Activated B cell treated with CpG ODN at 0.5 μM for 24 hours (primary cell): ENCODE data around the gene AXIN1. TPM values are rescaled to one million over a fixed set of nuclear protein-coding genes. Genes with fewer than 3 reads are reported as not detected.
"Not testable (repeated sequence)": the region's sequence is repeated elsewhere in the genome, so short reads cannot be mapped to it uniquely, and the experiment has no call there.

Experiments used
- ATAC-seq: fragments of 200-7000 bp; cut with Tn5 transposase; one replicate; pipeline ENCODE4 v1.10.0; 2021; ENCODE audit warnings: low read depth, mild to moderate bottlenecking, moderate library complexity
- CTCF ChIA-PET: fragments of 350-600 bp; sonication (Branson Sonifier 250); formaldehyde crosslinking; loops from one replicate; lab custom pipeline; 2021; ENCODE audit warnings: antibody characterized with exemption; lab: Charles Lee
- POLR2A ChIA-PET: fragments of 350-600 bp; sonication (Branson Sonifier 250); formaldehyde crosslinking; loops from one replicate; lab custom pipeline; 2021; ENCODE audit warnings: antibody characterized with exemption; lab: Charles Lee
- DNase-seq: peaks from one replicate; pipeline ENCODE4 v3.0.0; 2022
- H3K27ac Mint-ChIP-seq: one replicate; pipeline ENCODE4 v1.8.0; 2020; ENCODE audit warnings: mixed read lengths
- H3K27me3 Mint-ChIP-seq: one replicate; pipeline ENCODE4 v1.8.0; 2021; ENCODE audit warnings: mixed read lengths
- H3K36me3 Mint-ChIP-seq: one replicate; pipeline ENCODE4 v1.8.0; 2021; ENCODE audit warnings: low read depth, mixed read lengths
- H3K4me1 Mint-ChIP-seq: one replicate; pipeline ENCODE4 v1.8.0; 2021; ENCODE audit warnings: mixed read lengths
- H3K4me3 Mint-ChIP-seq: one replicate; pipeline ENCODE4 v1.8.0; 2020; ENCODE audit warnings: mild to moderate bottlenecking, mixed read lengths
- H3K9me3 Mint-ChIP-seq: one replicate; pipeline ENCODE4 v1.8.0; 2020; ENCODE audit warnings: mixed read lengths
- intact Hi-C: fragments of 100-400 bp; cut with micrococcal nuclease; formaldehyde crosslinking; loops from one replicate; pipeline ENCODE4 v1.15.1; 2024
- total RNA-seq: library from RNA; stranded (reverse); gene quantifications from 2 replicates; pipeline ENCODE4 v1.2.3, GENCODE V29; 2022
- TF ChIP-seq, protein P1 (sequence below): fragments of 200-600 bp; IDR thresholded peaks from one replicate; pipeline ENCODE4 v1.8.0; 2022; ENCODE audit warnings: antibody characterized with exemption, mild to moderate bottlenecking

AXIN1 gene
- total RNA-seq, 1 donor from 2014 or later, result 30.6 TPM

- ChIA-PET POLR2A (no interaction called here), CTCF (interaction anchor here (1.1 to 3.1 kb wide), 2 partner anchors 257 kb away, joined by 4 to 20 read pairs; no protein-coding TSS in a partner anchor)
- H3K4me1 Mint-ChIP-seq, result peaks cover 3% of the 10 kb centered on the region
- no peaks in the 10 kb centered on the region for H3K9me3 Mint-ChIP-seq
- intact Hi-C loops, result no loop called here
- peaks cover 5% of the 10 kb centered on the region for H3K27me3 Mint-ChIP-seq
- TF ChIP-seq, protein P1, sequence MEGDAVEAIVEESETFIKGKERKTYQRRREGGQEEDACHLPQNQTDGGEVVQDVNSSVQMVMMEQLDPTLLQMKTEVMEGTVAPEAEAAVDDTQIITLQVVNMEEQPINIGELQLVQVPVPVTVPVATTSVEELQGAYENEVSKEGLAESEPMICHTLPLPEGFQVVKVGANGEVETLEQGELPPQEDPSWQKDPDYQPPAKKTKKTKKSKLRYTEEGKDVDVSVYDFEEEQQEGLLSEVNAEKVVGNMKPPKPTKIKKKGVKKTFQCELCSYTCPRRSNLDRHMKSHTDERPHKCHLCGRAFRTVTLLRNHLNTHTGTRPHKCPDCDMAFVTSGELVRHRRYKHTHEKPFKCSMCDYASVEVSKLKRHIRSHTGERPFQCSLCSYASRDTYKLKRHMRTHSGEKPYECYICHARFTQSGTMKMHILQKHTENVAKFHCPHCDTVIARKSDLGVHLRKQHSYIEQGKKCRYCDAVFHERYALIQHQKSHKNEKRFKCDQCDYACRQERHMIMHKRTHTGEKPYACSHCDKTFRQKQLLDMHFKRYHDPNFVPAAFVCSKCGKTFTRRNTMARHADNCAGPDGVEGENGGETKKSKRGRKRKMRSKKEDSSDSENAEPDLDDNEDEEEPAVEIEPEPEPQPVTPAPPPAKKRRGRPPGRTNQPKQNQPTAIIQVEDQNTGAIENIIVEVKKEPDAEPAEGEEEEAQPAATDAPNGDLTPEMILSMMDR, result no peak
- H3K4me3 Mint-ChIP-seq, result no peak overlapping the region
- DNase-seq (no peak), ATAC-seq (no peak)
- no peak overlapping the region for H3K27ac Mint-ChIP-seq
- H3K36me3 Mint-ChIP-seq, result peaks cover 22% of the 10 kb centered on the region
These were observed 11.4 kb upstream of the AXIN1 start for GRCh38 chr16:363766-364490.

DNA sequence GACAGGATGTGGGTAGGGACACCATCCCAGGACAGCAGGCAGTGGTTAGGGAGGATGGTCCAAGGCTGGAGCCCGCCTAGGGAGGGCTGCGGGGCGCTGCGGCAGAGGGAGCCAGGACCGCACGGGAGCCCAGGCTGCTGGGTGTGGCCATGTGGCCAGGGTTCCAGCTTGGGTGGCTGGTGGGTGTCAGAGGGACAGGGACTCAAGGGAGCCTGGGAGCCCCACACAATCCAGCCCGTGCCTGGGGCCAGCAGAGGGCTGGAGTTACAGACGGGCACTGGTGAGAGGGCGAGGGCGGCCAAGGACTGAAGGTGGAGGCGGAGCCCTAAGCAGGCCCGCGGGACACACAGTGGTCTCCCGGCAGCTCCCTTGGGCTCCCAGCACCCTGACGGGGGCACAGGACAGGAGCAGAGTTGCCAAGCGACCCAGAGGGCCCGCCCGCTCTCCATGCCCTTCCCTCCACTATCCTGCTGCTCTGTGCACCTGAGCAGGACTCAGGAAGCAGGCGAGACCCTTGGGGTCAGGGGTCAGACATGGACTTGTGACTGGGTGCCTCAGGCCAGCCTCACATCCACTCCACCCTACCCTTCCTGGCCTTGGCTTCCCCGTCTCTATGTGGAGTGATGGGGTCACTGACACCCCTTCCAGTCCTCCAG lies 10.7 kb upstream of the AXIN1 start:
- ChIA-PET CTCF (interaction anchor here (1.0 to 3.1 kb wide), 4 partner anchors 136 to 259 kb away, joined by 3 to 20 read pairs (median 10); no protein-coding TSS in a partner anchor), POLR2A (interaction anchor here (1.3 kb wide), 1 partner anchor 11 kb away, joined by 4 read pairs; the partner anchor contains the start of gene AXIN1)
- Mint-ChIP-seq H3K27me3 (peaks cover 5% of the 10 kb centered on the region), H3K9me3 (no peaks in the 10 kb centered on the region), H3K4me3 (no peak overlapping the region), H3K4me1 (peaks cover 3% of the 10 kb centered on the region), H3K27ac (no peak overlapping the region), H3K36me3 (peaks cover 16% of the 10 kb centered on the region)
- no peak for DNase-seq
- intact Hi-C loops, result no loop called here
- ATAC-seq, result no peak
- TF ChIP-seq, protein P1, result no peak

- intact Hi-C loops, result loop anchor here (1.0 kb wide), 4 partner anchors 181 to 297 kb away; no protein-coding TSS in a partner anchor
- H3K27ac Mint-ChIP-seq, H3K4me3 Mint-ChIP-seq, DNase-seq, H3K27me3 Mint-ChIP-seq, H3K9me3 Mint-ChIP-seq, H3K4me1 Mint-ChIP-seq, ATAC-seq: not testable (repeated sequence)
- ChIA-PET POLR2A (interaction anchor here (1.0 to 1.5 kb wide), 4 partner anchors 10 to 284 kb away, joined by 4 to 7 read pairs (median 4); partner anchors contain the start of genes AXIN1 and MPG), CTCF (interaction anchor here (0.6 to 3.1 kb wide), 13 partner anchors 8 to 297 kb away, joined by 3 to 20 read pairs (median 3); partner anchors contain the start of genes DECR2 and MRPL28)
- H3K36me3 Mint-ChIP-seq, result peaks cover 13% of the 10 kb centered on the region
These were observed 10.1 kb upstream of the AXIN1 start for GRCh38 chr16:362702-362999.

GRCh38 chr16:361872-362701 lies 9.6 kb upstream of the AXIN1 start:
- ChIA-PET CTCF (interaction anchor here (0.6 to 3.1 kb wide), 17 partner anchors 8 to 297 kb away, joined by 3 to 20 read pairs (median 3); partner anchors contain the start of genes DECR2 and MRPL28), POLR2A (interaction anchor here (0.8 to 1.5 kb wide), 5 partner anchors 9 to 323 kb away, joined by 4 to 8 read pairs (median 4); partner anchors contain the start of genes AXIN1 and MPG)
- Mint-ChIP-seq H3K9me3 (no peaks in the 10 kb centered on the region), H3K27me3 (peaks cover 5% of the 10 kb centered on the region), H3K36me3 (peaks cover 8% of the 10 kb centered on the region), H3K27ac (no peak overlapping the region), H3K4me1 (peaks cover 3% of the 10 kb centered on the region), H3K4me3 (no peak overlapping the region)
- DNase-seq (peak; percentile 57), ATAC-seq (peak; percentile 92)
- TF ChIP-seq, protein P1, result peak; percentile 45
- intact Hi-C loops, result loop anchor here (1.0 kb wide), 4 partner anchors 181 to 297 kb away; no protein-coding TSS in a partner anchor

DNA sequence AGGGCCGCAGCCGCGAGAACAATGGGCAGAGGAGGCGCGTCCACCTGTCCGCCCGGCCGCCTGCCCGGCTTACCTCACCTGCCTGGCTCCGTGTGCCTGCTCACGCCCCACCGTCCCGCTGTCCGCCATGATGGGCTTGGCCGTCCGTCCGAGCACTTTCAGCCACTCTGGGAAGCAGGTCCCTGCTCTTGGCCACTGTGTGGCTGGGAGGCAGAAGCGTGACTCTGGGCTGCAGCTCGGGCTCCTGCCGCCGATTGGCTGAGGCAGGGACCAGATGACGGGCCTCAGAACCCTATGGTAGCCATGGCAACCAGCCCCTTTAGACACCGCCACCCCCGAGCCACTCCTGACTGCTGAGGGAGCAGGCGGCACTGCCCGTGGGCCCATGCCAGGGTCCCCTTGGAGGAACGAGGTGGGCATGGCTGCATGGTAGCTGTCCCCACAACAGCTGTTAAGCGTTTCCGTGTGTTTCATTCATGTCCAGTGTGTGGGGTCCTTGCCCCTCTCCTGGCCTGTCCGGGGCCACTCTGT lies 8.9 kb upstream of the AXIN1 start:
- no peak for ATAC-seq
- intact Hi-C loops, result no loop called here
- Mint-ChIP-seq H3K27ac (no peak overlapping the region), H3K27me3 (peaks cover 5% of the 10 kb centered on the region), H3K36me3 (peaks cover 1% of the 10 kb centered on the region), H3K4me1 (peaks cover 3% of the 10 kb centered on the region), H3K4me3 (no peak overlapping the region), H3K9me3 (no peaks in the 10 kb centered on the region)
- CTCF ChIA-PET, result interaction anchor here (0.7 to 3.1 kb wide), 10 partner anchors 8 to 296 kb away, joined by 3 to 20 read pairs (median 3); partner anchors contain the start of gene DECR2
- TF ChIP-seq, protein P1, result no peak
- POLR2A ChIA-PET, result interaction anchor here (0.6 to 1.5 kb wide), 4 partner anchors 126 to 322 kb away, joined by 4 to 8 read pairs (median 6); partner anchors contain the start of gene MPG
- no peak for DNase-seq
